SJCRH30 (cell line): ENCODE measurements around the gene NQO2. TPM values are rescaled to one million over a fixed set of nuclear protein-coding genes. Genes with fewer than 3 reads are reported as not detected.
"Not testable (repeated sequence)": the region's sequence is repeated elsewhere in the genome, so short reads cannot be mapped to it uniquely, and the experiment has no call there.

Experiments
- DNase-seq, 2 experiments: peaks; one replicate each; pipeline ENCODE4 v3.0.0-alpha.2; 2015 to 2020
- H3K27ac ChIP-seq: fragments of 250-450 bp; sonication (Bioruptor Pico); 2 replicates; pipeline ENCODE4 v1.5.1; 2020; ENCODE audit warnings: mild to moderate bottlenecking, moderate library complexity
- H3K27me3 ChIP-seq: fragments of 250-450 bp; sonication (Bioruptor Pico); 2 replicates; pipeline ENCODE4 v1.5.1; 2020; ENCODE audit warnings: mild to moderate bottlenecking, moderate library complexity
- H3K36me3 ChIP-seq: fragments of 250-450 bp; sonication (Bioruptor Pico); 2 replicates; pipeline ENCODE4 v1.5.1; 2020; ENCODE audit warnings: mild to moderate bottlenecking, moderate library complexity
- H3K4me1 ChIP-seq: fragments of 250-450 bp; sonication (Bioruptor Pico); 2 replicates; pipeline ENCODE4 v1.5.1; 2020; ENCODE audit warnings: mild to moderate bottlenecking, moderate library complexity
- H3K4me3 ChIP-seq: fragments of 250-450 bp; sonication (Bioruptor Pico); 2 replicates; pipeline ENCODE4 v1.5.1; 2020; ENCODE audit warnings: mild to moderate bottlenecking, moderate library complexity
- H3K9me3 ChIP-seq: fragments of 250-450 bp; sonication (Bioruptor Pico); replicated peaks from 2 replicates; pipeline ENCODE4 v1.5.1; 2020; ENCODE audit warnings: mild to moderate bottlenecking, moderate library complexity
- total RNA-seq: library from RNA; depleted of rRNA; stranded (reverse); fragments of >200 nt; shearing (Covaris generic); gene quantifications from 2 replicates; pipeline ENCODE4 v1.2.3, GENCODE V29; 2014

NQO2 gene
- total RNA-seq, 1 experiment from 2014 or later = 15.4 TPM

DNA sequence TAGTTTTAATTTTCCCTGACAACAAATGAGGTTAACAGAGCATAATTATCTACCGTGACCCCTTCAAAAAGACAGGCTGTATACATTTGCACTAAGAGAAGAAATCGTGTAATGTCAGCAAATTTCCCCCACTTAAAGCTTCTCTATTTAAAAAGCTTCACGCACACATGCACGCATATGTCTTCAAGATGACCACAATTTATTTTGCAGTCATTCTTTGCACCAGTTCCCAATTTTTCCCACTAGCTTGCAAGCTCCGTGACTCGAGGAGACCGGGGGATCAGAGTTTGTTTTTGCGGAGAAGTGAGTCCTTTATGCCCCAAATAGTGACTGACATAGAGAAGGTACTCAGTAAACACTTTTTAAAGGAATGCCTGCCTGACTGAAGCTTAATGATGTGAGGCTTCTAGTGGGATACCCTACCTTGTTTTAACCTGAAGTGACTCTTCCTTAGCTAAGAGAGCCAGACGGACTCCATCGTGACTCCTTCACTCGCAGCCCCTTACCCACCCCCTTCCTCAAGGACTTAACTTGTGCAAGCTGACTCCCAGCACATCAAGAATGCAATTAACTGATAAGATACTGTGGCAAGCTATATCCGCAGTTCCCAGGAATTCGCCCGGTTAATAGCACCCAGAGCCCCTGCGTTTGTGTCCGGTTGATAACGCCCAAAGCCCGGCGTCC is 9.3 kb upstream of the NQO2 start:
- Histone ChIP-seq H3K4me3 (peak overlapping the region; percentile 68), H3K9me3 (no peaks in the 10 kb centered on the region), H3K36me3 (no peaks in the 10 kb centered on the region), H3K4me1 (peaks cover 5% of the 10 kb centered on the region; the same call in 1 of the 2 replicates), H3K27me3 (no peaks in the 10 kb centered on the region), H3K27ac (peak overlapping the region; percentile 91)
- no peak for DNase-seq

- Histone ChIP-seq H3K36me3 (no peaks in the 10 kb centered on the region), H3K4me3 (no peak overlapping the region), H3K27me3 (no peaks in the 10 kb centered on the region), H3K4me1 (peaks cover 3% of the 10 kb centered on the region; the same call in 1 of the 2 replicates), H3K9me3 (no peaks in the 10 kb centered on the region), H3K27ac (no peak overlapping the region)
- no peak for DNase-seq
Measured at GRCh38 chr6:2990932-2991506, 8.7 kb upstream of the NQO2 start.

- Histone ChIP-seq H3K27ac (no peak overlapping the region), H3K36me3 (no peaks in the 10 kb centered on the region), H3K4me1 (no peaks in the 10 kb centered on the region; the same call in 1 of the 2 replicates), H3K4me3 (no peak overlapping the region), H3K27me3 (no peaks in the 10 kb centered on the region), H3K9me3 (no peaks in the 10 kb centered on the region)
- no peak for DNase-seq
Measured at GRCh38 chr6:2992330-2992979, 7.2 kb upstream of the NQO2 start.

- no peak overlapping the region for H3K4me3 ChIP-seq
- DNase-seq = no peak
- no peaks in the 10 kb centered on the region for H3K36me3 ChIP-seq
- H3K4me1 ChIP-seq = peaks cover 2% of the 10 kb centered on the region
- H3K27ac ChIP-seq = no peak overlapping the region
- no peaks in the 10 kb centered on the region for H3K27me3 ChIP-seq
- H3K9me3 ChIP-seq = no peaks in the 10 kb centered on the region
Measured at GRCh38 chr6:2993755-2994317, 5.9 kb upstream of the NQO2 start.

GRCh38 chr6:2998249-2998997 is 1.3 kb upstream of the NQO2 start:
- H3K4me3 ChIP-seq = peak overlapping the region; percentile 96
- not testable (repeated sequence) for H3K27me3 ChIP-seq, H3K27ac ChIP-seq, H3K9me3 ChIP-seq, H3K4me1 ChIP-seq, H3K36me3 ChIP-seq
- DNase-seq = peak in 1 of 2 experiments; percentile 7

DNA sequence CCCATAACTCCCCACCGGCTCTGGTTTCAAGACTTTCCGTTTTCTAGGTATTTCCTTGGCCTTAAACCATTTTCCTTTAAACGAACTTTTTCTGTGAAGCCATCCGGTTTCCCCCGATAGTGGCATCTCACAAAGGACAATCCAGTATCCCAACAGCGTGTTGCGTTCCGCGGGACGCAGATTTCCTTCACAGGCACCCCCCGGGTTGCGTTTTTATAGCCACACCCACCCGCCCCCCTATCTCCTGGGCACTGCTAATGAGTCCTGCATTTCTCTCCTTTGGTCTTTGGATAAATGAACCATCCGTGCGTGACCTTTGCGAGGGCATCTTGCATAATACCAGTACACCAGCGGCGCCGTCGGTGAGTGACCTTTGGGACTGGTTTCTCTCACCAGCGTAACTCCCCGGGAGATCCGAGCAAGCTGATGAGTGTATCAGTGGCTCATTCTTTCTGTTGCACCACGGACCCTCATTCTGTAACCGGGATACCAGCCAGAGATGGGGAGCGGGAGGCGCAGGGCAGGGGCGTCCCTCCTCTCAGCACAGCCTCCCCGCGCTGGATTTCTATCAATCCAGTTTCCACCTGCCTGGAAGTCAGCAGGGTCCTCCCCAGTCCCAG is 586 bp upstream of the NQO2 start:
- H3K4me3 ChIP-seq = peak overlapping the region; percentile 96

GRCh38 chr6:3001146-3001772 is 1.6 kb downstream of the NQO2 start:
- Histone ChIP-seq H3K36me3 (no peaks in the 10 kb centered on the region), H3K4me1 (peaks cover 2% of the 10 kb centered on the region; the same call in 1 of the 2 replicates), H3K4me3 (no peak overlapping the region), H3K9me3 (no peaks in the 10 kb centered on the region), H3K27ac (no peak overlapping the region), H3K27me3 (no peaks in the 10 kb centered on the region)
- DNase-seq = no peak

More for the DNA sequence above, 586 bp upstream of the NQO2 start:
- H3K4me1 ChIP-seq = peaks cover 2% of the 10 kb centered on the region; the same call in 1 of the 2 replicates
- H3K36me3 ChIP-seq = no peaks in the 10 kb centered on the region
- no peaks in the 10 kb centered on the region for H3K27me3 ChIP-seq
- H3K27ac ChIP-seq = no peak overlapping the region
- no peak for DNase-seq
- H3K9me3 ChIP-seq = no peaks in the 10 kb centered on the region

DNA sequence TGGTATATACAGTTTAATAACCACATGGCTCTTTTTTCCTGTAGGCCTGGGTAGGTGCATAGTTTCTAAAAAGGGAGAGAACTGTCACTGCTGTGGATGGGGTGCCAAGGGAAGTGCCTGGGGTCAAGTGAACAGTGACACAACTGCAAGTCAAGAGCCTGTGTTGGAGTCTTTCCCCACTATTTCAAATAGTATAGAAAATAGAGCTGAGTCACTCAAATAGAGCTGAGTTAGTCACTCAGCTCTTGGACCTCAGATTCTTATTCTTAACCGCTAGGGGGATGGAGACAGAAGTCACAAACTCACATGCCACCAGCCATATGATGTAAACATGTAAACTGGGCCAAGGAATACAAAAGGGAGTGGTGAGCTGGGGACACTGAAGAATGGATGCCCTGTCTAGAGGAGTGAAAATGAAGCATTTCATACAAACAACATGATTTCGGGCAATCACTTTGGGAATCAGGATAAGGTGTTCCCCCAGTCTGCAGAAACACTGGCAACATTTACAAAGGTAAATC is 2.1 kb downstream of the NQO2 start:
- no peak overlapping the region for H3K4me3 ChIP-seq
- H3K27ac ChIP-seq = no peak overlapping the region
- H3K36me3 ChIP-seq = no peaks in the 10 kb centered on the region
- peaks cover 2% of the 10 kb centered on the region; the same call in 1 of the 2 replicates for H3K4me1 ChIP-seq
- H3K9me3 ChIP-seq = no peaks in the 10 kb centered on the region
- DNase-seq = no peak
- H3K27me3 ChIP-seq = no peaks in the 10 kb centered on the region

DNA sequence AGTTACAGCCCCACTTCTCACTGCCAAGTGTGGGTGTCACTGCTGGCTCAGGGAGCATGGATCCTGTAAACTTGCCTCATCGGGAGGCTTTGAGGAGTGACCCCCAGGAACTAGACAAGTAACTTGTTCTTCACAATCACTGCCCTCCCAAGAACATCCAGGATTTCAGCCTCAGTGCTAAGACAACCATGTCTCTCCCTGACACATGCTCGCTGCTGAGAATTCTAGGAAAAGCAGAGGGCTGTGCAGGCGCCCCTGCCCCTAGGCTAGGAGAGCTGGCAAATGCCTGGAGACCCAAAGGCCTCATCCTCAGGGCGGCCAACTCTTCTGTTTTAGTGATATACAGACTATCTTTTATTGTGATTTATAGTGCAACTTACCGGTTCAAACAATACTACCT is 3.5 kb downstream of the NQO2 start:
- DNase-seq, H3K4me3 ChIP-seq, H3K36me3 ChIP-seq: not testable (repeated sequence)

GRCh38 chr6:3005077-3005476 is 5.4 kb downstream of the NQO2 start:
- Histone ChIP-seq H3K27me3 (no peaks in the 10 kb centered on the region), H3K36me3 (0 out of 2 replicates have a peak, but pooled peaks cover 2% of the 10 kb centered on the region), H3K4me3 (no peak overlapping the region), H3K4me1 (no peaks in the 10 kb centered on the region), H3K27ac (no peak overlapping the region), H3K9me3 (no peaks in the 10 kb centered on the region)
- no peak for DNase-seq

More for the DNA sequence above, 3.5 kb downstream of the NQO2 start:
- not testable (repeated sequence) for H3K27ac ChIP-seq, H3K4me1 ChIP-seq, H3K9me3 ChIP-seq, H3K27me3 ChIP-seq

GRCh38 chr6:3005874-3006273 is 6.2 kb downstream of the NQO2 start:
- no peak for DNase-seq
- Histone ChIP-seq H3K4me3 (no peak overlapping the region), H3K27ac (no peak overlapping the region), H3K9me3 (no peaks in the 10 kb centered on the region), H3K4me1 (no peaks in the 10 kb centered on the region), H3K27me3 (no peaks in the 10 kb centered on the region), H3K36me3 (0 out of 2 replicates have a peak, but pooled peaks cover 4% of the 10 kb centered on the region)

GRCh38 chr6:3006476-3006875 is 6.8 kb downstream of the NQO2 start:
- Histone ChIP-seq H3K27me3 (no peaks in the 10 kb centered on the region), H3K27ac (no peak overlapping the region), H3K4me3 (no peak overlapping the region), H3K4me1 (no peaks in the 10 kb centered on the region), H3K36me3 (peaks cover 9% of the 10 kb centered on the region; the same call in 1 of the 2 replicates), H3K9me3 (peaks cover 3% of the 10 kb centered on the region; the same call in 1 of the 2 replicates)
- no peak for DNase-seq

GRCh38 chr6:3007571-3007970 is 7.9 kb downstream of the NQO2 start:
- H3K9me3 ChIP-seq = peaks cover 5% of the 10 kb centered on the region; the same call in 1 of the 2 replicates
- DNase-seq = no peak
- no peak overlapping the region for H3K27ac ChIP-seq
- H3K36me3 ChIP-seq = peaks cover 9% of the 10 kb centered on the region; the same call in 1 of the 2 replicates
- H3K4me3 ChIP-seq = no peak overlapping the region
- H3K4me1 ChIP-seq = no peaks in the 10 kb centered on the region
- H3K27me3 ChIP-seq = no peaks in the 10 kb centered on the region
